GM23248 (cell line): ENCODE measurements around the gene LGALS7B. TPM values are rescaled to one million over a fixed set of nuclear protein-coding genes. Genes with fewer than 3 reads are reported as not detected.
"Not testable (repeated sequence)": the region's sequence is repeated elsewhere in the genome, so short reads cannot be mapped to it uniquely, and the experiment has no call there.

Experiments
- DNase-seq: peaks from one replicate; pipeline ENCODE4 v3.0.0-alpha.2; 2015
- H2AFZ ChIP-seq: fragments of 200-600 bp; sonication (generic); 2 replicates; pipeline ENCODE4 v1.6.1; 2016; ENCODE audit warnings: antibody characterized with exemption
- H3F3A ChIP-seq: fragments of 200-600 bp; sonication (generic); 2 replicates; pipeline ENCODE4 v1.6.1; 2016; ENCODE audit warnings: mild to moderate bottlenecking, antibody characterized with exemption, mixed run types; ENCODE audit not compliant: insufficient read depth
- H3K27ac ChIP-seq: fragments of 200-600 bp; sonication (generic); 2 replicates; pipeline ENCODE4 v1.5.1; 2016; ENCODE audit warnings: mild to moderate bottlenecking
- H3K27me3 ChIP-seq: fragments of 200-600 bp; sonication (generic); replicated peaks from 2 replicates; pipeline ENCODE4 v1.6.1; 2016; ENCODE audit warnings: mild to moderate bottlenecking; ENCODE audit not compliant: insufficient read depth
- H3K36me3 ChIP-seq: fragments of 200-600 bp; sonication (generic); 2 replicates; pipeline ENCODE4 v1.6.1; 2016; ENCODE audit warnings: low read depth, mild to moderate bottlenecking
- H3K4me1 ChIP-seq: fragments of 200-600 bp; sonication (generic); 2 replicates; pipeline ENCODE4 v1.6.1; 2016; ENCODE audit warnings: mild to moderate bottlenecking; ENCODE audit not compliant: insufficient read depth
- H3K4me2 ChIP-seq: fragments of 200-600 bp; sonication (generic); one replicate; pipeline ENCODE4 v1.6.1; 2016; ENCODE audit warnings: mild to moderate bottlenecking; ENCODE audit not compliant: unreplicated experiment
- H3K4me3 ChIP-seq: fragments of 200-600 bp; sonication (generic); 2 replicates; pipeline ENCODE4 v1.5.1; 2016; ENCODE audit warnings: mild to moderate bottlenecking
- H3K79me2 ChIP-seq: fragments of 200-600 bp; sonication (generic); 2 replicates; pipeline ENCODE4 v1.6.1; 2016; ENCODE audit warnings: mild to moderate bottlenecking; ENCODE audit not compliant: insufficient read depth
- H3K9ac ChIP-seq: fragments of 200-600 bp; sonication (generic); 2 replicates; pipeline ENCODE4 v1.6.1; 2016; ENCODE audit warnings: mild to moderate bottlenecking
- H3K9me2 ChIP-seq: fragments of 200-600 bp; sonication (generic); 2 replicates; pipeline ENCODE4 v1.6.1; 2016; ENCODE audit warnings: mixed run types, mild to moderate bottlenecking, moderate library complexity; ENCODE audit not compliant: insufficient read depth
- H3K9me3 ChIP-seq: fragments of 200-600 bp; sonication (generic); one replicate; pipeline ENCODE4 v1.6.1; 2017; ENCODE audit warnings: low read depth
- H4K20me1 ChIP-seq: fragments of 200-600 bp; sonication (generic); 2 replicates; pipeline ENCODE4 v1.6.0; 2016; ENCODE audit not compliant: insufficient read depth
- EZH2 ChIP-seq: fragments of 200-600 bp; sonication (generic); IDR thresholded peaks from 2 replicates; pipeline ENCODE4 v1.6.1; 2018; ENCODE audit warnings: antibody characterized with exemption, mild to moderate bottlenecking; ENCODE audit not compliant: insufficient read depth, poor library complexity, severe bottlenecking
- EZH2phosphoT487 ChIP-seq: fragments of 200-600 bp; sonication (generic); IDR thresholded peaks from 2 replicates; pipeline ENCODE4 v1.6.1; 2018; ENCODE audit warnings: antibody characterized with exemption, moderate library complexity, mild to moderate bottlenecking, low read depth; ENCODE audit not compliant: insufficient read depth
- WGBS, 2 experiments: methylation state at CpG; one replicate each; pipeline ENCODE4 v1.1.6; 2015 to 2017; ENCODE audit warnings: low lambda C conversion rate in 2 of 2, low coverage in 1 of 2; ENCODE audit errors: missing lambda C conversion rate in 2 of 2; 5-methylcytosine and 5-hydroxymethylcytosine counted together
- in situ Hi-C: fragments of 300-500 bp; cut with MboI; formaldehyde crosslinking; loops from 2 replicates; pipeline ENCODE4 v1.15.0; 2020
- polyA plus RNA-seq: library from polyadenylated mRNA; unstranded; fragments of >200 nt; fragmentation: Nextera tagmentation; extraction: Ambion mirVana; gene quantifications from 2 replicates; pipeline ENCODE4 v1.2.1, GENCODE V29; 2016
- total RNA-seq: library from RNA; depleted of rRNA; stranded (reverse); fragments of >200 nt; shearing (Covaris generic); gene quantifications from 2 replicates; pipeline ENCODE4 v1.2.3, GENCODE V29; 2014

Gene LGALS7B
- total and polyA plus RNA-seq, 2 experiments from 2014 or later: not detected

DNA sequence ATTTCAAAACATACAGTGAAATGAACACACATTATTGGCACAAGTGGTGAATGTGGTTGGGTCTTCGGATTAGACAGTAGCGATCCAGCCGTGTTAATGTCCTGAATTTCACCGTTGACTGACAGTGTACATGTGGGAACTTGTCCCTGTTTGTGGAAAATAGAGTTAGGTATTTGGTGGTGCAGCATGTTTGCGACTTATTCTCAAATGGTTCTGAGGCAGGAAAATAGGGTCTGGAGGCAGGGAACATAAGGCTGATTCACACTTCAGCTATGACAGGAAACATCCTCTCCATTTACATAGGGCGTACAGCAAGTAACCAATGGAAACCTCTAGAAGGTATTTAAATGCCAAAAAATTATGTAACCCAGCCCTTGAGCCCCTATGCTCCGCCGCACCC is 4.2 kb downstream of the LGALS7B start:
- Histone ChIP-seq H3K79me2 (no peaks in the 10 kb centered on the region), H3K4me1 (peaks cover 7% of the 10 kb centered on the region), H3K27ac (no peak overlapping the region), H3K4me2 (no peak overlapping the region), H2AFZ (peak overlapping the region; percentile 53), H3K9ac (no peak overlapping the region), H3K9me2 (no peaks in the 10 kb centered on the region), H3K4me3 (no peak overlapping the region), H3F3A (no peaks in the 10 kb centered on the region), H3K9me3 (no peaks in the 10 kb centered on the region), H4K20me1 (no peaks in the 10 kb centered on the region), H3K36me3 (no peaks in the 10 kb centered on the region), H3K27me3 (no peaks in the 10 kb centered on the region)
- 58 to 61% methylated on average over 8 of the region's 8 CpGs for WGBS, 2 experiments
- in situ Hi-C loops: no loop called here
- peak; percentile 16 for DNase-seq
- TF ChIP-seq EZH2 (no peak), EZH2phosphoT487 (no peak)

- WGBS, 2 experiments: 96 to 99% methylated on average over 5 of the region's 5 CpGs
- Histone ChIP-seq H3F3A (no peaks in the 10 kb centered on the region), H3K36me3 (no peaks in the 10 kb centered on the region), H3K27ac (no peak overlapping the region), H2AFZ (no peak overlapping the region), H3K9me2 (no peaks in the 10 kb centered on the region), H3K4me3 (no peak overlapping the region), H4K20me1 (no peaks in the 10 kb centered on the region), H3K9ac (no peak overlapping the region), H3K4me2 (no peak overlapping the region), H3K79me2 (no peaks in the 10 kb centered on the region), H3K4me1 (peaks cover 7% of the 10 kb centered on the region), H3K27me3 (no peaks in the 10 kb centered on the region), H3K9me3 (no peaks in the 10 kb centered on the region)
- in situ Hi-C loops: no loop called here
- no peak for DNase-seq
- TF ChIP-seq EZH2 (no peak), EZH2phosphoT487 (no peak)
Measured at GRCh38 chr19:38793671-38794070, 4.7 kb downstream of the LGALS7B start.

DNA sequence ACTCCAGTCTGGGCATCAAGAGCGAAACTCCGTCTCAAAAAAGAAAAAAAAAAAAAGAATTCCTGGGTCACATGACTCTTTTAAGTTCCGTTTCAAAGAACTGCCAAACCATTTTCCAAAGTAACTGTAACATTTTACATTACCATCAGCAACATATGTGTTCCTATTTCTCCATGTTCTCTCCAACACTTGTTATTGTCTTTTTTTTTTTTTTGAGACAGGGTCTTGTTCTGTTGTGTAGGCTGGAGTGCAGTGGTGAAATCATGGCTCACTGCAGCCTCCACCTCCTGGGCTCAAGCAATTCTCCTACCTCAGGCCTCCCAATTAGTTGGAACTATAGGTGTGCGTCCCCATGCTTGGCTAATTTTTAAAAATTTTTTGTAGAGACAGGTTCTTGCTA is 6.5 kb downstream of the LGALS7B start:
- TF ChIP-seq EZH2phosphoT487 (no peak), EZH2 (no peak)
- H3K4me3 ChIP-seq: no peak overlapping the region
- no peaks in the 10 kb centered on the region for H4K20me1 ChIP-seq
- H3K4me2 ChIP-seq: no peak overlapping the region
- no peaks in the 10 kb centered on the region for H3F3A ChIP-seq
- H3K4me1 ChIP-seq: peaks cover 16% of the 10 kb centered on the region
- no peak overlapping the region for H3K9ac ChIP-seq
- H3K79me2 ChIP-seq: no peaks in the 10 kb centered on the region
- H3K9me3 ChIP-seq: no peaks in the 10 kb centered on the region
- 77 to 84% methylated on average over 4 of the region's 4 CpGs for WGBS, 2 experiments
- no peak for DNase-seq
- in situ Hi-C loops: no loop called here
- no peaks in the 10 kb centered on the region for H3K27me3 ChIP-seq
- H3K27ac ChIP-seq: no peak overlapping the region
- no peak overlapping the region for H2AFZ ChIP-seq
- H3K9me2 ChIP-seq: peaks cover under 1% of the 10 kb centered on the region; the same call in 1 of the 2 replicates
- H3K36me3 ChIP-seq: no peaks in the 10 kb centered on the region

DNA sequence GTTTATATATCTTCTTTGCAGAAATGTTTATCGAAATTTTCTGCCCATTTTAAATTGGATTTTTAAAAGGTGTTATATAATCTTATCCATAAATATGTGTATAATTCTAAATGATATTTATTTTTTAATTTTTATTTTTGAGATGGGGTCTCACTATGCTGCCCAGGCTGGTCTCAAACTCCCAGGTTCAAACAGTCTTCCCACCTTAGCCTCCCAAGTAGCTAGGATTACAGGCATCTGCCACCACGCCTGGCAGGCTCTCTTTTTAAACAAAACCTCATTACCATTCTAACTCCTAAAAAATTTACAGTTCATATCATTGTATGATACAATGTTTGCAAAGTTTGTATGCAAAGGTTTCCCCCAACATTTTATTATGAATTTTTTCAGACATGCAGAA is 7.2 kb downstream of the LGALS7B start:
- Histone ChIP-seq H3K4me2 (no peak overlapping the region), H3F3A (no peaks in the 10 kb centered on the region), H3K36me3 (no peaks in the 10 kb centered on the region), H3K4me3 (no peak overlapping the region), H3K9me2 (peaks cover 4% of the 10 kb centered on the region; the same call in 1 of the 2 replicates), H3K4me1 (peaks cover 16% of the 10 kb centered on the region), H3K9ac (no peak overlapping the region), H3K27ac (no peak overlapping the region), H3K79me2 (no peaks in the 10 kb centered on the region), H2AFZ (no peak overlapping the region), H4K20me1 (no peaks in the 10 kb centered on the region), H3K9me3 (no peaks in the 10 kb centered on the region), H3K27me3 (no peaks in the 10 kb centered on the region)
- TF ChIP-seq EZH2 (no peak), EZH2phosphoT487 (no peak)
- 47 to 49% methylated on average over 2 of the region's 2 CpGs for WGBS, 2 experiments
- DNase-seq: no peak
- in situ Hi-C loops: no loop called here

DNA sequence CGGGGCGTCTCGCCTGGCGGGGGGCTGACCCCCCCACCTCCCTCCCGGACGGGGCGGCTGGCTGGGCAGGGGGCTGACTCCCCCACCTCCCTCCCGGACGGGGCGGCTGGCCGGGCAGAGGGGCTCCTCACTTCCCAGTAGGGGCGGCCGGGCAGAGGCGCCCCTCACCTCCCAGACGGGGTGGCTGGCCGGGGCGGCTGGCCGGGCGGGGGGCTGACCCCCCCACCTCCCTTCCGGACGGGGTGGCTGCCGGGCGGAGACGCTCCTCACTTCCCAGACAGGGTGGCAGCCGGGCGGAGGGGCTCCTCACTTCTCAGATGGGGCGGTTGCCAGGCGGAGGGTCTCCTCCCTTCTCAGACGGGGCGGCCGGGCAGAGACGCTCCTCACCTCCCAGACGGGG is 8.8 kb downstream of the LGALS7B start:
- H3K4me2 ChIP-seq, H3K36me3 ChIP-seq, H3K4me3 ChIP-seq, H3K27ac ChIP-seq, in situ Hi-C loops, H4K20me1 ChIP-seq, H3F3A ChIP-seq, H2AFZ ChIP-seq, H3K9ac ChIP-seq, DNase-seq, H3K27me3 ChIP-seq, H3K79me2 ChIP-seq, H3K9me3 ChIP-seq, H3K9me2 ChIP-seq: not testable (repeated sequence)
- peaks cover 15% of the 10 kb centered on the region for H3K4me1 ChIP-seq
- WGBS, 2 experiments: 76% methylated on average over 21 of the region's 33 CpGs; no CpG with 5 or more reads in 1 of the 2 experiments
